ENCODE measurements around the gene ELFN1. TPM values are rescaled to one million over a fixed set of nuclear protein-coding genes. Genes with fewer than 3 reads are reported as not detected.

The ELFN1 gene
- total and polyA plus RNA-seq, 10 of the 15 experiments (the other 5 are each of a cell fraction or from before 2014, with no cell fraction given): 0.04 TPM; not detected in 9

GRCh38 chr7:1690359-1690958 lies 20.4 kb downstream of the ELFN1 start:
- Histone ChIP-seq H3K4me1 (ENCODE audit: control insufficient read depth, insufficient read depth, low read length) (no peaks in the 10 kb centered on the region), H3K9me3 (replicated peaks; ENCODE audit: control insufficient read depth, insufficient read depth, low read length) (no peaks in the 10 kb centered on the region), H3K36me3 (ENCODE audit: control insufficient read depth in 2 of 2, insufficient read depth in 2 of 2, low read length in 1 of 2) (no peaks in the 10 kb centered on the region), H3K4me3 (no peak overlapping the region), H3K79me2 (ENCODE audit: control insufficient read depth, insufficient read depth, low read length) (no peaks in the 10 kb centered on the region), H3K27me3 (replicated peaks in 1 of 2; ENCODE audit: control insufficient read depth in 2 of 2, insufficient read depth in 2 of 2, low read length in 1 of 2) (no peaks in the 10 kb centered on the region), H3K9ac (ENCODE audit: control insufficient read depth, insufficient read depth, low read length) (no peak overlapping the region), H3K4me2 (ENCODE audit: control insufficient read depth, insufficient read depth) (no peak overlapping the region), H2AFZ (ENCODE audit: control insufficient read depth, low read depth, low read length) (no peak overlapping the region), H4K20me1 (ENCODE audit: control insufficient read depth, insufficient read depth) (no peaks in the 10 kb centered on the region), H3K27ac (ENCODE audit: control insufficient read depth, insufficient read depth) (no peak overlapping the region)
- DNase-seq (ENCODE audit: low read depth, low spot score) (no peak), ATAC-seq (no peak), FAIRE-seq (no peak)
- in situ Hi-C loops (cut with MboI) (no loop called here), intact Hi-C loops (cut with micrococcal nuclease; ENCODE audit: unreplicated experiment) (no loop called here)
- ChIA-PET POLR2A (no interaction called here), RAD21 (ENCODE audit: unreplicated experiment) (no interaction called here), CTCF (no interaction called here), SMC1A (ENCODE audit: uncharacterized antibody, unreplicated experiment) (no interaction called here)
- TF ChIP-seq ELK1 (IDR thresholded peaks at IDR 0.05; ENCODE audit: low read depth, low read length): no peak
- BruUV-seq (replicated peaks): no TSS peak
- 100% methylated on average over 1 of the region's 1 CpG for WGBS (ENCODE audit: insufficient coverage, insufficient replicate concordance, low lambda C conversion rate, missing lambda C conversion rate)

DNA sequence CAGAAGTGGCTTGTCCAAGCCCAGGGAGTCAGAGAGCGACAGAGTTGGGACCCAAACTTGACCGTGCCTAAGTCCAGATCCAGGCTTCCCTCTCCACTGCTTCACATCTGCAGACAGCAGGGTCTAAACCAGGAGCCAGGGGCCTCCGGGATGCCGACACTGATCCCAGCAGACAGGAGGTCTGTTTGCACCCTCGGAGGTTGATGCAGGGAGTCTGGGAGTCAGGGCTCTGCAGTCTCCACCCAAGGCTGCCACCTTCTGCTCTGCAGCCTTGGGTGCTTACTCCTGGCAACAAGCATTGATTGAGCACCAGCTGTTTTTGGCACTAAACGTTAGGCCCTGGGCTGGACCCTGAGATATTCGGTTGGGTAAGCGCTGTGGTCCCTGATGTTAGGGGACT lies 21.0 kb downstream of the ELFN1 start:
- FAIRE-seq: no peak
- H3K4me1 ChIP-seq (ENCODE audit: control insufficient read depth, insufficient read depth, low read length): no peaks in the 10 kb centered on the region
- H3K4me3 ChIP-seq: no peak overlapping the region
- in situ Hi-C loops (cut with MboI) (no loop called here), intact Hi-C loops (cut with micrococcal nuclease; ENCODE audit: unreplicated experiment) (no loop called here)
- 41% methylated on average over 8 of the region's 8 CpGs for WGBS (ENCODE audit: insufficient coverage, insufficient replicate concordance, low lambda C conversion rate, missing lambda C conversion rate)
- ATAC-seq: no peak
- BruUV-seq (replicated peaks): no TSS peak
- no peak overlapping the region for H3K9ac ChIP-seq (ENCODE audit: control insufficient read depth, insufficient read depth, low read length)
- ChIA-PET SMC1A (ENCODE audit: uncharacterized antibody, unreplicated experiment) (no interaction called here), CTCF (no interaction called here), POLR2A (no interaction called here), RAD21 (ENCODE audit: unreplicated experiment) (no interaction called here)
- no peaks in the 10 kb centered on the region for H3K9me3 ChIP-seq (replicated peaks; ENCODE audit: control insufficient read depth, insufficient read depth, low read length)
- H3K27me3 ChIP-seq (replicated peaks in 1 of 2; ENCODE audit: control insufficient read depth in 2 of 2, insufficient read depth in 2 of 2, low read length in 1 of 2): no peaks in the 10 kb centered on the region
- no peaks in the 10 kb centered on the region for H3K79me2 ChIP-seq (ENCODE audit: control insufficient read depth, insufficient read depth, low read length)
- no peak for DNase-seq (ENCODE audit: low read depth, low spot score)
- H2AFZ ChIP-seq (ENCODE audit: control insufficient read depth, low read depth, low read length): no peak overlapping the region
- H3K27ac ChIP-seq (ENCODE audit: control insufficient read depth, insufficient read depth): no peak overlapping the region
- H4K20me1 ChIP-seq (ENCODE audit: control insufficient read depth, insufficient read depth): no peaks in the 10 kb centered on the region
- no peaks in the 10 kb centered on the region for H3K36me3 ChIP-seq (ENCODE audit: control insufficient read depth in 2 of 2, insufficient read depth in 2 of 2, low read length in 1 of 2)
- no peak overlapping the region for H3K4me2 ChIP-seq (ENCODE audit: control insufficient read depth, insufficient read depth)
- TF ChIP-seq SPI1 (IDR thresholded peaks at IDR 0.05; ENCODE audit: borderline replicate concordance, insufficient read depth, low read depth, low read length): no peak
- no peak for TF ChIP-seq SIN3A (IDR thresholded peaks at IDR 0.05; ENCODE audit: low read depth, low read length)
- no peak for TF ChIP-seq IRF4 (IDR thresholded peaks at IDR 0.05; ENCODE audit: low read depth, low read length)
- TF ChIP-seq, protein P1, sequence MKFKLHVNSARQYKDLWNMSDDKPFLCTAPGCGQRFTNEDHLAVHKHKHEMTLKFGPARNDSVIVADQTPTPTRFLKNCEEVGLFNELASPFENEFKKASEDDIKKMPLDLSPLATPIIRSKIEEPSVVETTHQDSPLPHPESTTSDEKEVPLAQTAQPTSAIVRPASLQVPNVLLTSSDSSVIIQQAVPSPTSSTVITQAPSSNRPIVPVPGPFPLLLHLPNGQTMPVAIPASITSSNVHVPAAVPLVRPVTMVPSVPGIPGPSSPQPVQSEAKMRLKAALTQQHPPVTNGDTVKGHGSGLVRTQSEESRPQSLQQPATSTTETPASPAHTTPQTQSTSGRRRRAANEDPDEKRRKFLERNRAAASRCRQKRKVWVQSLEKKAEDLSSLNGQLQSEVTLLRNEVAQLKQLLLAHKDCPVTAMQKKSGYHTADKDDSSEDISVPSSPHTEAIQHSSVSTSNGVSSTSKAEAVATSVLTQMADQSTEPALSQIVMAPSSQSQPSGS (IDR thresholded peaks at IDR 0.05; ENCODE audit: low read length): no peak
- no peak for TF ChIP-seq ZSCAN29 (IDR thresholded peaks at IDR 0.05)
- TF ChIP-seq NFYA (IDR thresholded peaks at IDR 0.05; ENCODE audit: borderline replicate concordance, low read depth, low read length): no peak
- no peak for TF ChIP-seq RFX5 (IDR thresholded peaks at IDR 0.05; ENCODE audit: low read depth, low read length)
- no peak for TF ChIP-seq TARDBP (IDR thresholded peaks at IDR 0.05; ENCODE audit: borderline replicate concordance)
- TF ChIP-seq ZNF274 (IDR thresholded peaks at IDR 0.05; ENCODE audit: insufficient read depth, insufficient read length): no peak
- TF ChIP-seq BCLAF1 (IDR thresholded peaks at IDR 0.05): no peak
- no peak for TF ChIP-seq ZNF207 (IDR thresholded peaks at IDR 0.05; ENCODE audit: borderline replicate concordance)

All from GM12878 (cell line).